Epithelial cell of proximal tubule (primary cell): ENCODE data around the gene SBF1. TPM values are rescaled to one million over a fixed set of nuclear protein-coding genes. Genes with fewer than 3 reads are reported as not detected.
A peak's percentile ranks its signal among the peaks of the same experiment; 100 is the strongest.

Experiments used
- DNase-seq: peaks from one replicate; pipeline ENCODE4 v3.0.0-alpha.2; 2011; ENCODE audit warnings: low read depth
- H3K4me3 ChIP-seq: 2 replicates; pipeline ENCODE4 v1.5.1; 2011; ENCODE audit warnings: low read depth, mild to moderate bottlenecking, low read length
- total RNA-seq: library from RNA; depleted of rRNA; stranded (reverse); fragments of >200 nt; gene quantifications from 2 replicates; pipeline ENCODE4 v1.2.3, GENCODE V29; 2015
- TF ChIP-seq, protein P1 (sequence below): conservative IDR thresholded peaks from 2 replicates; pipeline ENCODE4 v1.5.1; 2012; ENCODE audit warnings: low read depth, mild to moderate bottlenecking, low read length

The SBF1 gene
- total RNA-seq, 1 donor from 2014 or later, result 56.6 TPM

DNA sequence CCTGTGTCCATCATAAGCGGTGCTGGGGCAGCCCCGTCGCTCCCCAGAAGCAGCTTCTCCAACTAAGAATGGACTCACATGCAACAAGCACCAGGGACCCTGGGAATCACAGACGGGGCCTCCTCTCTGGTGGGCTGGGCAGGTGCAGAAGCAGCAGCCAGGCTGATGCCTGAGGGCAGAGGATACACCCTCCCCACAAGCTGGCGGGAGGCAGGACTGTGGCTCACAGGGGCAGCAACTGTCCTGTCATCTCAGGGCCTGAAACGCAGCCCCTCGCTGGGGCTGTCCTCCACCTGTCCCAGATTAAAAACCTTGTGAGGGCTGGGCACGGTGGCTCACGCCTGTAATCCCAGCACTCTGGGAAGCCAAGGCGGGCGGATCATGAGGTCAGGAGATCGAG, 3.1 kb upstream of the SBF1 start:
- TF ChIP-seq, protein P1, sequence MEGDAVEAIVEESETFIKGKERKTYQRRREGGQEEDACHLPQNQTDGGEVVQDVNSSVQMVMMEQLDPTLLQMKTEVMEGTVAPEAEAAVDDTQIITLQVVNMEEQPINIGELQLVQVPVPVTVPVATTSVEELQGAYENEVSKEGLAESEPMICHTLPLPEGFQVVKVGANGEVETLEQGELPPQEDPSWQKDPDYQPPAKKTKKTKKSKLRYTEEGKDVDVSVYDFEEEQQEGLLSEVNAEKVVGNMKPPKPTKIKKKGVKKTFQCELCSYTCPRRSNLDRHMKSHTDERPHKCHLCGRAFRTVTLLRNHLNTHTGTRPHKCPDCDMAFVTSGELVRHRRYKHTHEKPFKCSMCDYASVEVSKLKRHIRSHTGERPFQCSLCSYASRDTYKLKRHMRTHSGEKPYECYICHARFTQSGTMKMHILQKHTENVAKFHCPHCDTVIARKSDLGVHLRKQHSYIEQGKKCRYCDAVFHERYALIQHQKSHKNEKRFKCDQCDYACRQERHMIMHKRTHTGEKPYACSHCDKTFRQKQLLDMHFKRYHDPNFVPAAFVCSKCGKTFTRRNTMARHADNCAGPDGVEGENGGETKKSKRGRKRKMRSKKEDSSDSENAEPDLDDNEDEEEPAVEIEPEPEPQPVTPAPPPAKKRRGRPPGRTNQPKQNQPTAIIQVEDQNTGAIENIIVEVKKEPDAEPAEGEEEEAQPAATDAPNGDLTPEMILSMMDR, result no peak
- no peak for DNase-seq
- no peak overlapping the region for H3K4me3 ChIP-seq

DNA sequence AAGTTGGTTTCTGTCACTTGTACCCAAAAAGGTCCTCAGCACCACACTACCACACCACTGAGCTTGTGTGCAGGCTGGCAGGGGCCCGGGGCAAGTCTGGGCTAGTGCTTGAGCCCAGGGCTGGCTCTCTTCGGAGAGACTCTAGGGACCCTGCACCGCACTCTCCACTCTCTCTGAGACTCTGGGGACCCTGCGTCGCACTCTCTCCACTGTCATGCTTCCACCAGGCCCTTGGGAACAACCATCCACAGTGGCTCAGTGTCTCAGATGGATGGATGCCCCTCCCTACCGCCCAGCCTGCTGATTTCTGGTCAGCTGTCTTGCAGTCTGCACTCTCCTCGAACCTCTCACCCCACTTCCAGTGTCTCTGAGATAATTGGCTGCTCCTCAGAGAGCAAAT, 2.0 kb upstream of the SBF1 start:
- no peak overlapping the region for H3K4me3 ChIP-seq
- DNase-seq, result no peak
- TF ChIP-seq, protein P1, result no peak

DNA sequence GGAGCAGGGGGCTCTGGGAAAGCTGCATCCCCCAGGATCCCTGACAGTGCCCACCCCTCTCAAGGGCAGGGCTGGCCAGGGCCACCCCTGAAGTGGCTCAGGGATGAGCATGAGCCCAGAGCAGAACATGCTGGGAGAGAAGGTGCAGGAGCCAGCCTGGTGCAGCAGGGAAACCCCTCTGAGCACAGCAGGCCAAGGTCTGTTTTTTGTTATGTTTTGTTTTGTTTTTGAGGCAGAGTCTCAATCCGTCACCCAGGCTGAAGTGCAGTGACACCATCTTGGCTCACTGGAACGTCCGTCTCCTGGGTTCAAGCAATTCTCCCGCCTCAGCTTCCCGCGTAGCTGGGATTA, 792 bp upstream of the SBF1 start:
- peak overlapping the region; percentile 45 for H3K4me3 ChIP-seq
- no peak for DNase-seq

DNA sequence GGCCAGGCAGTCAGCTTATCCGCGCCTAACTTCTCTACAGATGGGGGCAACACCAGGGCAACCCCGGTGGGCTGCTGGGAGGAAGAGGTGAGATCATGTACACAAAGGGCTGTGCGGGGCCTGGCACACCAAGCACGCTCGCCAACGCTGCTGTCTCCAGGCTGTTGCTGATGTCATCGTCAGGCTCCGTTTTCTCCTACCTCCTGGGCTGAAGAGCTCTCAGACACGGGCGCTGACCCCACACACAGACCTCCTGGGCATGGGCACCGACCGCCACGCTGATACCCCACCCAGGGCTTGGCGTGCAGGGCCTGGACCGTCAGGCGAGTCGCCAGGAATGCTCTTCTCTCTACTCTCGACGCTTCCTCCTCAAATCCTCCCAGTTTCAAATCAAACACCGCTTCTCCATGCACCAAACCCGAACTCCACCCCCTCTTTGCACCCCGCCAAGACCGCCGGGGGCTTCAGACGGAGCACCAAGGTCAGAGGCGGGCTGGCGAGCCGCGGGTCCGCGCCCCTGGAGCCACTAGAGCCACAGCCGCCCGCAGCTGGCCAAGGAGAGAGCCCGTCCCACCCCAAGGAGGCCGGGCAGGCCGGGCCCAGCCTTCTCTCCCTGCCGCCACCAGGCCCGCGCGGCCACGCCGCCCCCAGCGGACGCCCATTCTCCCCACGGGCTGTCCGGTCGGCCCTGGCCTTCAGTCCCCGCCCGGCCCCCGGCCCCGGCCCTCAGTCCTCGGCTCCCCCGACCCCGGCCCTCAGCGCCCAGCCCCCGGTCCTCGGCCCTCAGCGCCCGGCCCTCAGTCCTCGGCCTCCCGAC, 772 bp downstream of the SBF1 start:
- peak overlapping the region; percentile 79 for H3K4me3 ChIP-seq
- TF ChIP-seq, protein P1, result no peak
- DNase-seq, result no peak

More for the DNA sequence above, 792 bp upstream of the SBF1 start:
- TF ChIP-seq, protein P1, result no peak

DNA sequence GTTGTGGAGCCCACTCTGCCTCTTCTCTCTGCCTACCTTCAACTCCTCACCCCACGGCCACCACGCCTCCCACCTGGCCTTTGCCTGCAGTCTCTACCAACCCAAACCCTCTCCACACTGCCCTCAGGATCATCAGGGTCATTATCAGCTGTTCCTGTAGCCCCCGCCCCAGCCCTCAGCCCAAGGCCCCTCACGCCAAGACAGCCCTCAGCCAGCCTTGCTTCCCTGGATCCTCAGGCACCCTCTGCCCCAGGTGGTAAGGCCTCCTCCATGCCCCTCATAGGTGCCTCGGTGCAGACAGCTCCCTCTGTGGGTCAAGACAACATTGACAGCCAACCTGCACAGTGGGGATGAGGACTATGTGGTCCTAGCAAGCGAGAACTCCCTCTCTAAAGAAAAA, 1.7 kb downstream of the SBF1 start:
- TF ChIP-seq, protein P1, result peak; percentile 53
- no peak for DNase-seq
- H3K4me3 ChIP-seq, result no peak overlapping the region

DNA sequence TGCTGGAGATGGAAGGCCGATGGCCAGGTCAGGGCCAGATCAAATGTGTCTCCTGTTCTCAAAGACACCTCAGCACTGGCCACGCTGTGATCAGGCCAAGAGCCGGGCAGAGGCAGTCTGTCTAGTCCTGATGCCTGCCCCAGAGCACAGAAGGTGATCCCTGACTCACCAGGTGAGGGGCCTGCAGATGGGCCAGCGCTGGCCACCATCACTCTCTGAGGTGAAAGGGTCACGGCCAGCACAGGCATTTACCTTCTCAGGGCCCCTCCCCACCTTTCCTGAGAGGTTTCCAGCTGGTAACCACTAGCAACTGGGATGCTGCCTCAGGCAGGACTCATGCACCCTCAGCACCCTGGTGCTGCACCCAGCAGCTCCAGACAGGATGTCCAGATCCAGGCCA, 2.9 kb downstream of the SBF1 start:
- TF ChIP-seq, protein P1, result no peak

More for the DNA sequence above, 2.9 kb downstream of the SBF1 start:
- DNase-seq, result no peak
- no peak overlapping the region for H3K4me3 ChIP-seq
